Endothelial cell of umbilical vein (primary cell): ENCODE data around the gene THUMPD2. TPM values are rescaled to one million over a fixed set of nuclear protein-coding genes. Genes with fewer than 3 reads are reported as not detected.

Source experiments
- BruUV-seq: library from RNA; stranded (reverse); fragments of 400-500 nt; replicated peaks from 2 replicates; lab custom pipeline; 2021; lab: Mats Ljungman, UMichigan
- CTCF ChIA-PET: fragments of 300-600, 350-600 bp; sonication (Branson Sonifier 250); formaldehyde crosslinking; loops from one replicate; lab custom pipeline; 2021; ENCODE audit warnings: antibody characterized with exemption, inconsistent platforms; lab: Charles Lee
- POLR2A ChIA-PET: fragments of 300-600, 350-600 bp; sonication (Branson Sonifier 250); formaldehyde crosslinking; loops from one replicate; lab custom pipeline; 2021; ENCODE audit warnings: antibody characterized with exemption, inconsistent platforms; lab: Charles Lee
- DNase-seq: peaks from one replicate; pipeline ENCODE4 v3.0.0-alpha.2; 2011; ENCODE audit warnings: low read depth, low spot score
- FAIRE-seq: peaks from 2 replicates; lab custom pipeline; 2011; peaks lifted over from hg19 to GRCh38; lab: Jason Lieb, UNC
- H2AFZ ChIP-seq: 2 replicates; pipeline ENCODE4 v1.6.0; 2012; ENCODE audit warnings: low read depth, low read length, control low read depth, inconsistent platforms
- H3K27ac ChIP-seq: 2 replicates; pipeline ENCODE4 v1.5.1; 2011; ENCODE audit warnings: low read depth, mild to moderate bottlenecking, control low read depth, low read length, moderate library complexity; ENCODE audit not compliant: insufficient read depth
- H3K27me3 ChIP-seq, 2 experiments: 2 replicates each; pipeline versions ENCODE4 v1.6.0 to v1.6.1; 2011; ENCODE audit warnings: low read length in 2 of 2, mixed read lengths in 1 of 2; ENCODE audit not compliant: control insufficient read depth in 2 of 2, insufficient read depth in 2 of 2
- H3K36me3 ChIP-seq, 2 experiments: 2 replicates in 1 of 2; 3 replicates in 1 of 2; pipeline ENCODE4 v1.5.1; 2011; ENCODE audit warnings: low read length in 2 of 2, mild to moderate bottlenecking in 1 of 2, moderate library complexity in 1 of 2; ENCODE audit not compliant: control insufficient read depth in 2 of 2, insufficient read depth in 2 of 2; ENCODE audit errors: extremely low read depth in 1 of 2
- H3K4me1 ChIP-seq: 3 replicates; pipeline ENCODE4 v1.5.1; 2011; ENCODE audit warnings: mild to moderate bottlenecking, low read length; ENCODE audit not compliant: control insufficient read depth, insufficient read depth; ENCODE audit errors: extremely low read depth
- H3K4me2 ChIP-seq: 2 replicates; pipeline ENCODE4 v1.6.1; 2011; ENCODE audit warnings: low read length, control low read depth, mixed read lengths; ENCODE audit not compliant: insufficient read depth
- H3K4me3 ChIP-seq, 3 experiments: fragments of 200-600 bp in 1 of 3; sonication (generic), shearing (Covaris generic) in 1 of 3; replicated peaks in 1 of 3; 2 replicates each; pipeline ENCODE4 v1.5.1; 2011 to 2016; ENCODE audit warnings: control low read depth in 3 of 3, low read length in 3 of 3, mild to moderate bottlenecking in 2 of 3, inconsistent platforms in 1 of 3, low read depth in 1 of 3, moderate library complexity in 1 of 3; ENCODE audit not compliant: insufficient read depth in 1 of 3
- H3K79me2 ChIP-seq: 2 replicates; pipeline ENCODE4 v1.6.0; 2012; ENCODE audit warnings: low read length, inconsistent platforms; ENCODE audit not compliant: control insufficient read depth, insufficient read depth
- H3K9ac ChIP-seq: replicated peaks from 2 replicates; pipeline ENCODE3; 2011; ENCODE audit warnings: low read length, control low read depth; ENCODE audit not compliant: insufficient read depth; ENCODE audit errors: extremely low read depth
- H3K9me1 ChIP-seq: replicated peaks from 3 replicates; pipeline ENCODE4 v1.6.0; 2011; ENCODE audit warnings: mild to moderate bottlenecking, low read length; ENCODE audit not compliant: control insufficient read depth, insufficient read depth; ENCODE audit errors: extremely low read depth
- H3K9me3 ChIP-seq: replicated peaks from 2 replicates; pipeline ENCODE4 v1.5.1; 2012; ENCODE audit warnings: low read length, inconsistent platforms; ENCODE audit not compliant: control insufficient read depth, insufficient read depth
- H4K20me1 ChIP-seq: replicated peaks from 2 replicates; pipeline ENCODE3; 2011; ENCODE audit warnings: mild to moderate bottlenecking, low read length; ENCODE audit not compliant: control insufficient read depth, insufficient read depth; ENCODE audit errors: extremely low read depth
- CTCF ChIP-seq, 2 donors: IDR thresholded peaks; 1 replicate in 1 of 2; 2 replicates in 1 of 2; pipeline ENCODE4 v1.5.1; 2011; ENCODE audit warnings: low read length in 2 of 2, mild to moderate bottlenecking in 2 of 2, moderate library complexity in 2 of 2, control low read depth in 1 of 2, inconsistent platforms in 1 of 2, low read depth in 1 of 2; ENCODE audit not compliant: insufficient read depth in 1 of 2; ENCODE audit errors: extremely low read depth in 1 of 2
- EZH2 ChIP-seq: IDR thresholded peaks from 2 replicates; pipeline ENCODE4 v1.6.1; 2012; ENCODE audit warnings: borderline replicate concordance, low read depth, mild to moderate bottlenecking, moderate library complexity, low read length, inconsistent platforms; ENCODE audit not compliant: severe bottlenecking
- FOS ChIP-seq: IDR thresholded peaks from 2 replicates; pipeline ENCODE4 v1.6.1; 2011; ENCODE audit warnings: mild to moderate bottlenecking, low read length, moderate library complexity, borderline replicate concordance; ENCODE audit not compliant: insufficient read depth
- GATA2 ChIP-seq: IDR thresholded peaks from 2 replicates; pipeline ENCODE4 v1.7.0; 2011; ENCODE audit warnings: low read depth, mild to moderate bottlenecking, moderate library complexity, mixed read lengths, low read length; ENCODE audit not compliant: insufficient read length, insufficient read depth
- JUN ChIP-seq: IDR thresholded peaks from 2 replicates; pipeline ENCODE4 v1.6.1; 2011; ENCODE audit warnings: borderline replicate concordance, low read depth; ENCODE audit not compliant: insufficient read length, insufficient read depth
- MYC ChIP-seq: IDR thresholded peaks from one replicate; pipeline ENCODE4 v1.6.1; 2011; ENCODE audit warnings: mild to moderate bottlenecking, low read depth, low read length
- POLR2A ChIP-seq: IDR thresholded peaks from 2 replicates; pipeline ENCODE4 v1.6.1; 2012; ENCODE audit warnings: low read depth, mild to moderate bottlenecking, control low read depth, low read length
- POLR2AphosphoS5 ChIP-seq: IDR thresholded peaks from 2 replicates; pipeline ENCODE4 v1.6.1; 2012; ENCODE audit warnings: low read depth, mild to moderate bottlenecking, control low read depth, low read length, moderate library complexity; ENCODE audit not compliant: insufficient read depth
- dilution Hi-C: fragments of 300-500 bp; cut with MboI; formaldehyde crosslinking; loops from one replicate; pipeline ENCODE4 v1.15.0; 2019; ENCODE audit warnings: low sequenced_read_pairs; ENCODE audit not compliant: extremely low pct_ligation_motif_present
- intact Hi-C: fragments of 100-400 bp; cut with micrococcal nuclease; formaldehyde crosslinking; loops from one replicate; pipeline ENCODE4 v1.10.0; 2022
- polyA plus RNA-seq, 4 experiments: library from polyadenylated mRNA; depleted of rRNA in 3 of 4; stranded (reverse) in 3 of 4; unstranded in 1 of 4; fragments of >200 nt; gene quantifications; 2 replicates each; pipeline versions ENCODE4 v1.2.1 to v1.2.3, GENCODE V29; 2011 to 2012; ENCODE audit warnings: missing spikeins in 1 of 4
- total RNA-seq: library from RNA; stranded (reverse); gene quantifications from 2 replicates; pipeline ENCODE4 v1.2.3, GENCODE V29; 2021
- TF ChIP-seq, protein P1 (sequence below): IDR thresholded peaks from 2 replicates; pipeline ENCODE4 v1.6.1; 2011; ENCODE audit not compliant: insufficient read depth, insufficient read length

Gene THUMPD2
- total and polyA plus RNA-seq, 2 donors (not counting 3 experiments of a cell fraction or from before 2014, with no cell fraction given) = 4.3 to 8.2 TPM

DNA sequence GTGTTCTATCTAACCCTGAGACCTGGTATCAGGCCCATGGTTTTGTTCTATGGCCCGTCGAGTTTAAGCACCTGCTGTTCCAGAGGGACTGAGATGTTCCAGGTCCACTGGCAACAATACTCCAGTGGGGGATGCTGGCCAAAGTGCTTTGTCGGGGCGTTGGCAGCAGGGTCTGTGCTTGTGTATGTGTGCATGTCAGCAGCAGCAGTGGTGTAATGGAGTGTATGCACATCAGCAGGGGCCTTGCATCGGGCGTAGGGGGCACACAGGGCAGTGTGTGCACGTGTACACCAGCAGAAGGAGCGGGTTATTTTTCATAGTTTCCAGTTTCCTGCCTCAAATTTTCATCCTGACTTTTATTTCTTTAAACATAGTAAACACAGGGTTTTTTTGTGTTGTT is 37.8 kb upstream of the THUMPD2 start:
- Histone ChIP-seq H3K9me3 (no peaks in the 10 kb centered on the region), H3K27ac (no peak overlapping the region), H2AFZ (no peak overlapping the region), H3K27me3 (no peaks in the 10 kb centered on the region), H3K9me1 (no peaks in the 10 kb centered on the region), H4K20me1 (no peaks in the 10 kb centered on the region), H3K4me3 (no peak overlapping the region), H3K36me3 (no peaks in the 10 kb centered on the region), H3K4me1 (no peaks in the 10 kb centered on the region), H3K79me2 (no peaks in the 10 kb centered on the region), H3K9ac (no peak overlapping the region), H3K4me2 (no peak overlapping the region)
- TF ChIP-seq CTCF (IDR thresholded peaks at IDR 0.05; ENCODE audit: extremely low read depth in 1 of 2, insufficient read depth in 1 of 2, low read depth in 1 of 2, low read length in 2 of 2) = no peak
- no peak for FAIRE-seq
- dilution Hi-C loops = no loop called here
- no peak for DNase-seq
- intact Hi-C loops = no loop called here
- ChIA-PET POLR2A (no interaction called here), CTCF (no interaction called here)
- no TSS peak for BruUV-seq

- Histone ChIP-seq H3K36me3 (no peaks in the 10 kb centered on the region), H3K4me3 (no peak overlapping the region), H4K20me1 (no peaks in the 10 kb centered on the region), H2AFZ (no peak overlapping the region), H3K9me1 (no peaks in the 10 kb centered on the region), H3K27ac (no peak overlapping the region), H3K4me2 (no peak overlapping the region), H3K4me1 (no peaks in the 10 kb centered on the region), H3K79me2 (no peaks in the 10 kb centered on the region), H3K9me3 (no peaks in the 10 kb centered on the region), H3K27me3 (no peaks in the 10 kb centered on the region), H3K9ac (no peak overlapping the region)
- BruUV-seq = no TSS peak
- dilution Hi-C loops (no loop called here), intact Hi-C loops (no loop called here)
- ChIA-PET CTCF (no interaction called here), POLR2A (no interaction called here)
- no peak for FAIRE-seq
- DNase-seq = no peak
- TF ChIP-seq GATA2 (no peak), POLR2A (no peak), CTCF (IDR thresholded peaks at IDR 0.05; ENCODE audit: extremely low read depth in 1 of 2, insufficient read depth in 1 of 2, low read depth in 1 of 2, low read length in 2 of 2) (no peak), MYC (no peak), POLR2AphosphoS5 (no peak), JUN (no peak), FOS (no peak), EZH2 (no peak)
- TF ChIP-seq, protein P1, sequence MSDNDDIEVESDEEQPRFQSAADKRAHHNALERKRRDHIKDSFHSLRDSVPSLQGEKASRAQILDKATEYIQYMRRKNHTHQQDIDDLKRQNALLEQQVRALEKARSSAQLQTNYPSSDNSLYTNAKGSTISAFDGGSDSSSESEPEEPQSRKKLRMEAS = no peak
Observed at GRCh38 chr2:39816428-39816827, 37.4 kb upstream of the THUMPD2 start.
